Naive thymus-derived CD4-positive, alpha-beta T cell (primary cell): Measurements from ENCODE around the gene TMEM151B. TPM values are rescaled to one million over a fixed set of nuclear protein-coding genes. Genes with fewer than 3 reads are reported as not detected.

ENCODE experiments used
- ATAC-seq: fragments of 150-1000 bp; cut with Tn5 transposase; 2 replicates; pipeline ENCODE4 v1.10.0; 2021; ENCODE audit warnings: mild to moderate bottlenecking, moderate library complexity
- CTCF ChIA-PET: fragments of 350-600 bp; sonication (Branson Sonifier 250); formaldehyde crosslinking; loops from one replicate; lab custom pipeline; 2021; ENCODE audit warnings: antibody characterized with exemption; lab: Charles Lee
- POLR2A ChIA-PET: fragments of 350-600 bp; sonication (Branson Sonifier 250); formaldehyde crosslinking; loops from one replicate; lab custom pipeline; 2021; ENCODE audit warnings: antibody characterized with exemption, inconsistent platforms; lab: Charles Lee
- DNase-seq, 9 donors: peaks; one replicate each; pipeline versions ENCODE4 v3.0.0 to v3.0.0-alpha.2; 2020 to 2022; ENCODE audit warnings: mixed read lengths in 1 of 9
- H3K27ac ChIP-seq: one replicate; pipeline ENCODE4 v1.7.0; 2013; ENCODE audit warnings: mild to moderate bottlenecking, low read depth, low read length, moderate library complexity
- H3K27me3 ChIP-seq, 2 donors: one replicate each; pipeline ENCODE4 v1.7.0; 2013; ENCODE audit warnings: low read length in 2 of 2, mild to moderate bottlenecking in 2 of 2, moderate library complexity in 2 of 2; ENCODE audit not compliant: control insufficient read depth in 2 of 2, insufficient read depth in 2 of 2
- H3K36me3 ChIP-seq, 3 experiments: 1 replicate in 2 of 3; 2 replicates in 1 of 3; pipeline ENCODE4 v1.7.0; 2013; ENCODE audit warnings: low read length in 3 of 3, mild to moderate bottlenecking in 3 of 3, moderate library complexity in 1 of 3; ENCODE audit not compliant: insufficient read depth in 3 of 3, control insufficient read depth in 2 of 3
- H3K4me1 ChIP-seq, 2 donors: one replicate each; pipeline ENCODE4 v1.7.0; 2013; ENCODE audit warnings: low read length in 2 of 2, mild to moderate bottlenecking in 2 of 2, moderate library complexity in 1 of 2; ENCODE audit not compliant: control insufficient read depth in 2 of 2, insufficient read depth in 2 of 2
- H3K4me3 ChIP-seq: 2 replicates; pipeline ENCODE4 v1.7.0; 2013; ENCODE audit warnings: mild to moderate bottlenecking, low read length
- H3K9me3 ChIP-seq, 3 experiments: 1 replicate in 2 of 3; 2 replicates in 1 of 3; pipeline ENCODE4 v1.7.0; 2013; ENCODE audit warnings: low read length in 3 of 3; ENCODE audit not compliant: control insufficient read depth in 2 of 3
- H3K27ac Mint-ChIP-seq, 9 donors: one replicate each; pipeline ENCODE4 v1.8.0; 2020 to 2022; ENCODE audit warnings: mixed read lengths in 9 of 9, mild to moderate bottlenecking in 8 of 9, moderate library complexity in 5 of 9, inconsistent platforms in 2 of 9
- H3K27me3 Mint-ChIP-seq, 5 donors: one replicate each; pipeline ENCODE4 v1.8.0; 2021 to 2022; ENCODE audit warnings: mixed read lengths in 5 of 5, mild to moderate bottlenecking in 1 of 5
- H3K36me3 Mint-ChIP-seq, 5 donors: one replicate each; pipeline ENCODE4 v1.8.0; 2020 to 2022; ENCODE audit warnings: mixed read lengths in 5 of 5, mild to moderate bottlenecking in 3 of 5, inconsistent platforms in 1 of 5
- H3K4me1 Mint-ChIP-seq, 7 donors: one replicate each; pipeline ENCODE4 v1.8.0; 2020 to 2022; ENCODE audit warnings: mixed read lengths in 7 of 7, mild to moderate bottlenecking in 3 of 7, inconsistent platforms in 1 of 7
- H3K4me3 Mint-ChIP-seq, 10 donors: one replicate each; pipeline ENCODE4 v1.8.0; 2020 to 2022; ENCODE audit warnings: mild to moderate bottlenecking in 10 of 10, mixed read lengths in 10 of 10, moderate library complexity in 6 of 10, inconsistent platforms in 2 of 10
- H3K9me3 Mint-ChIP-seq, 11 donors: one replicate each; pipeline ENCODE4 v1.8.0; 2020 to 2022; ENCODE audit warnings: mixed read lengths in 11 of 11, mild to moderate bottlenecking in 4 of 11, inconsistent platforms in 1 of 11, moderate library complexity in 1 of 11
- intact Hi-C, 2 donors: fragments of 100-400 bp; cut with micrococcal nuclease; formaldehyde crosslinking; loops; one replicate each; pipeline ENCODE4 v1.15.1; 2023
- polyA plus RNA-seq, 2 donors: library from polyadenylated mRNA; unstranded; fragments of 300-500 nt; fragmentation: Illumina TruSeq; gene quantifications; one replicate each; pipeline ENCODE4 v1.2.3, GENCODE V29; 2021
- total RNA-seq, 6 experiments: library from RNA in 5 of 6; stranded (reverse) in 5 of 6; gene quantifications; 1 replicate in 5 of 6; 2 replicates in 1 of 6; pipeline ENCODE4 v1.2.3 and lab custom pipeline; 2021 to 2026

Gene TMEM151B
- total and polyA plus RNA-seq, 7 experiments from 2014 or later = 0.22 TPM; not detected in 6

- H3K27ac ChIP-seq = no peak overlapping the region
- no peak overlapping the region for H3K4me3 ChIP-seq
- POLR2A ChIA-PET = interaction anchor here (0.8 to 3.2 kb wide), 2 partner anchors 13 kb away, joined by 6 to 35 read pairs; partner anchors contain the start of gene HSP90AB1
- H3K4me1 Mint-ChIP-seq = peaks cover 46 to 66% (median 59%) of the 10 kb centered on the region in 7 donors
- H3K36me3 ChIP-seq = peaks cover 0 to 32% (median 0%) of the 10 kb centered on the region in 3 experiments
- peaks cover 0 to 35% (median 5%) of the 10 kb centered on the region in 5 donors for H3K36me3 Mint-ChIP-seq
- peak overlapping the region in 1 of 10 donors; percentile 5 for H3K4me3 Mint-ChIP-seq
- no peaks in the 10 kb centered on the region for H3K9me3 ChIP-seq
- H3K9me3 Mint-ChIP-seq = peaks cover 0 to 6% (median 0%) of the 10 kb centered on the region in 11 donors
- no peak for ATAC-seq
- peaks cover 40 to 41% of the 10 kb centered on the region in 2 donors for H3K4me1 ChIP-seq
- peak overlapping the region in 2 of 9 donors; percentile 34 to 41 for H3K27ac Mint-ChIP-seq
- CTCF ChIA-PET = no interaction called here
- intact Hi-C loops = no loop called here
- no peaks in the 10 kb centered on the region for H3K27me3 Mint-ChIP-seq
- DNase-seq = no peak
- H3K27me3 ChIP-seq = no peaks in the 10 kb centered on the region
Measured at GRCh38 chr6:44260011-44260410, 10.2 kb upstream of the TMEM151B start.

GRCh38 chr6:44260451-44261297 lies 9.6 kb upstream of the TMEM151B start:
- Histone ChIP-seq H3K27me3 (no peaks in the 10 kb centered on the region), H3K4me1 (peaks cover 39 to 40% of the 10 kb centered on the region in 2 donors), H3K9me3 (no peaks in the 10 kb centered on the region), H3K36me3 (peaks cover 0 to 28% (median 0%) of the 10 kb centered on the region in 3 experiments), H3K27ac (peak overlapping the region; percentile 7), H3K4me3 (no peak overlapping the region)
- ChIA-PET POLR2A (interaction anchor here (3.2 kb wide), 1 partner anchor 13 kb away, joined by 35 read pairs; the partner anchor contains the start of gene HSP90AB1), CTCF (no interaction called here)
- Mint-ChIP-seq H3K4me1 (peaks cover 43 to 60% (median 56%) of the 10 kb centered on the region in 7 donors), H3K27me3 (no peaks in the 10 kb centered on the region), H3K36me3 (peaks cover 0 to 31% (median 5%) of the 10 kb centered on the region in 5 donors), H3K27ac (peak overlapping the region in 5 of 9 donors; percentile 2 to 21 (median 14)), H3K4me3 (peak overlapping the region in 2 of 10 donors; percentile 2 to 39), H3K9me3 (peaks cover 0 to 6% (median 0%) of the 10 kb centered on the region in 11 donors)
- DNase-seq = no peak
- intact Hi-C loops = no loop called here
- ATAC-seq = no peak

GRCh38 chr6:44261581-44261980 lies 8.7 kb upstream of the TMEM151B start:
- Histone ChIP-seq H3K4me1 (peaks cover 32 to 34% of the 10 kb centered on the region in 2 donors), H3K36me3 (peaks cover 0 to 26% (median 0%) of the 10 kb centered on the region in 3 experiments), H3K4me3 (no peak overlapping the region), H3K27ac (no peak overlapping the region), H3K9me3 (no peaks in the 10 kb centered on the region), H3K27me3 (no peaks in the 10 kb centered on the region)
- no peak for DNase-seq
- peaks cover 34 to 54% (median 50%) of the 10 kb centered on the region in 7 donors for H3K4me1 Mint-ChIP-seq
- H3K27me3 Mint-ChIP-seq = no peaks in the 10 kb centered on the region
- intact Hi-C loops = no loop called here
- CTCF ChIA-PET = interaction anchor here (1.2 to 1.5 kb wide), 4 partner anchors 8 to 37 kb away, joined by 3 to 6 read pairs (median 4); partner anchors contain the start of genes HSP90AB1 and SLC29A1
- ATAC-seq = no peak
- POLR2A ChIA-PET = interaction anchor here (1.0 to 3.2 kb wide), 4 partner anchors 8 to 14 kb away, joined by 3 to 35 read pairs (median 4); partner anchors contain the start of gene HSP90AB1
- peaks cover 0 to 27% (median 5%) of the 10 kb centered on the region in 5 donors for H3K36me3 Mint-ChIP-seq
- peak overlapping the region in 1 of 9 donors; percentile 90 for H3K27ac Mint-ChIP-seq
- no peak overlapping the region for H3K4me3 Mint-ChIP-seq
- H3K9me3 Mint-ChIP-seq = peaks cover 0 to 3% (median 0%) of the 10 kb centered on the region in 11 donors

DNA sequence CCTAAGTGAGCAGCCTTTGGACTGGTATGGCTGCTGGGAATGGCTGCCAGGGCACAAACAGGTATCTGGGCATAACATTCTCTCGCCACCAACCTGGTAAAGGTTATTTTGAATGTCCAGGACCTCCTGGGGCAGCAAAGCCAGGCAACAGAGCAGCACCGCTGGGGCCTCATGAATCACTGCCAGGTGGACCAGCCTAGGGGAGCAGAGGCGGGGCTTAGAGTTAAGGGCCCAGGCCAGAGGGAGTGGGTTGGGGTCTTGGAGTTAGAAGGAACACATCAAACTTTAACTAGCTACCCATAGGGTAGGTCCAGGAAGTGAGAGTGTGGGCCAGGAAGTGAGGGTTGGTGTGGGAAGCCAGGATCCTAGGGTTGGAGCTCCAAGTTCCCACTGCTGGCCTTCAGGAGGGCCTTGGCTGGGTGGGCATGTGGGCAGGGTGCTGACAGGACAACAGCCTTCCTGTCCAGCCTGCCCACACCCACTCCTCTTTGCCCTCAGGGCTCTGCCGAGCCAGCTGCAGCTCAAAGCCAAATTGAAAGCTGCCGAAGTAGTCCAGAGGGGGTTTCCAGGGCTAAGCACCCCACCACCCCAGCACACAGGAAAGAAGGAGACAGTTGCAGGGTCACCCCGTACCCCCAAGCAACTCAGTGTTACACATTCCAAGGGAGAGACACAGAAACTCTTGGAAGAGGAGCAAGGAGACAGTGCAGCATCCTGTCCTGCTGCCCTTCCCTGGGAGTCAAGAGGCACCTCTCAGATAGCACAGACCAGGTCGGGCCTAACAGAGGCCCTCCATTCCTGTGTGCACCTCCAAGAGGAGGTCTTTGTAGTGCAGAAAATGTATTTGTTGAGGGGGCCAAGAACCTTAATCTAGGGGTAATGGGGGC lies 7.5 kb upstream of the TMEM151B start:
- CTCF ChIA-PET = interaction anchor here (0.9 to 1.5 kb wide), 5 partner anchors 9 to 38 kb away, joined by 3 to 6 read pairs (median 3); partner anchors contain the start of genes HSP90AB1 and SLC29A1
- no peaks in the 10 kb centered on the region for H3K27me3 ChIP-seq
- H3K27ac ChIP-seq = peak overlapping the region; percentile 97
- peaks cover 30 to 34% of the 10 kb centered on the region in 2 donors for H3K4me1 ChIP-seq
- H3K27me3 Mint-ChIP-seq = no peaks in the 10 kb centered on the region
- peak overlapping the region; percentile 81 to 99 (median 94) for H3K4me3 Mint-ChIP-seq
- peak overlapping the region; percentile 85 for H3K4me3 ChIP-seq
- POLR2A ChIA-PET = interaction anchor here (1.0 to 3.2 kb wide), 4 partner anchors 9 to 15 kb away, joined by 3 to 35 read pairs (median 4); partner anchors contain the start of gene HSP90AB1
- intact Hi-C loops = no loop called here
- H3K36me3 ChIP-seq = peaks cover 0 to 26% (median 0%) of the 10 kb centered on the region in 3 experiments
- no peaks in the 10 kb centered on the region for H3K9me3 ChIP-seq
- H3K9me3 Mint-ChIP-seq = peaks cover 0 to 2% (median 0%) of the 10 kb centered on the region in 11 donors
- ATAC-seq = no peak
- no peak for DNase-seq
- H3K4me1 Mint-ChIP-seq = peaks cover 32 to 55% (median 46%) of the 10 kb centered on the region in 7 donors
- H3K36me3 Mint-ChIP-seq = peaks cover 0 to 26% (median 5%) of the 10 kb centered on the region in 5 donors
- peak overlapping the region; percentile 65 to 95 (median 91) for H3K27ac Mint-ChIP-seq

DNA sequence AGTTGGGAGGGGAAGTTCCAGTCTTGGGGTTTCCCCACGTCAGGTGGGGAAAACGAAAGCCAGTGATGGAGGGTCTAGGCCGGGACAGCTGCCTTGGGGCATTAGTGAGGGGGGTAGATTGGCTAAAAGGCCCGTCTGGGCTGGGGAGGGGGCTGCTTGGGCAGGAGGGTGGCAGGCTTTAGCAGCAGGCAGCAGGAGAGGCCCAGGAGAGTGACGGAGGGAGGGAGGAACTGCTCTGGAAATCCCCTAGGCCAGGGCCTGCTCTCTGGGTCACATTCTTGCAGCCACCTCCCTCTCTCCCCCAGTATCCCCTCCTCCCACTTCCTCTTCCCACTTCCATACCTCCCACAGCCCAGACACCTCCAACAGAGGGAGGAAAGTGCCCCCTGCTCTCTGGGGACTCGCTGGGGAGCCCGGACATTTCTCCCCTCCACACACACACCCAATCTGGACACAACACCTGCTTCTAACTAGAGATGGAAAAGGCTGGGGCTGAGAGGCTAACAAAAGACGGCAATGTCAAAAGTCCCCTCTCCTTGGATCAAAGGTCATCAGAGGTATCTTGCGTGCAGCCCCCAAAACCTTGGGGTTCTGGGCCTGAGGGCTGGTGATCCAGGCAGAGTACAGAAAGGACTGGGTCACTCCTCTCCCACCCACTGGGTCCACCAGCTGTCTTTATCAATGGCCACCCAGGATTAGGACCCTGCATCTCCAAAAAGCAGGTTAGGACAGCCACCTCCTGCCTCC lies 6.7 kb upstream of the TMEM151B start:
- peak overlapping the region; percentile 90 to 96 (median 92) for H3K27ac Mint-ChIP-seq
- ATAC-seq = peak; percentile 28
- H3K9me3 Mint-ChIP-seq = no peaks in the 10 kb centered on the region
- CTCF ChIA-PET = no interaction called here
- Histone ChIP-seq H3K27me3 (peaks cover 0 to 3% of the 10 kb centered on the region in 2 donors), H3K36me3 (peaks cover 0 to 24% (median 0%) of the 10 kb centered on the region in 3 experiments), H3K4me3 (peak overlapping the region; percentile 85), H3K4me1 (peaks cover 30% of the 10 kb centered on the region in 2 donors), H3K9me3 (no peaks in the 10 kb centered on the region), H3K27ac (peak overlapping the region; percentile 97)
- intact Hi-C loops = loop anchor here in 1 of 2 donors (2.0 kb wide), 2 partner anchors 25 to 123 kb away; partner anchors contain the start of gene CDC5L
- H3K27me3 Mint-ChIP-seq = peaks cover 0 to 5% (median under 1%) of the 10 kb centered on the region in 5 donors
- H3K36me3 Mint-ChIP-seq = peaks cover 0 to 22% (median 5%) of the 10 kb centered on the region in 5 donors
- POLR2A ChIA-PET = interaction anchor here (1.6 to 3.7 kb wide), 5 partner anchors 9 to 21 kb away, joined by 4 to 35 read pairs (median 12); partner anchors contain the start of gene HSP90AB1
- peak overlapping the region; percentile 81 to 99 (median 94) for H3K4me3 Mint-ChIP-seq
- peaks cover 30 to 49% (median 38%) of the 10 kb centered on the region in 7 donors for H3K4me1 Mint-ChIP-seq
- peak in 1 of 9 donors; percentile 42 for DNase-seq
